Hepatocyte (in vitro differentiated cells): ENCODE measurements around the gene LRRC10. TPM values are rescaled to one million over a fixed set of nuclear protein-coding genes. Genes with fewer than 3 reads are reported as not detected.
"Not testable (repeated sequence)": the region's sequence is repeated elsewhere in the genome, so short reads cannot be mapped to it uniquely, and the experiment has no call there.

ENCODE experiments used
- DNase-seq: peaks from one replicate; pipeline ENCODE4 v3.0.0-alpha.2; 2016; ENCODE audit warnings: low spot score
- H2AFZ ChIP-seq: fragments of 200-600 bp; sonication (generic); 2 replicates; pipeline ENCODE4 v1.6.0; 2016; ENCODE audit warnings: antibody characterized with exemption, mild to moderate bottlenecking
- H3K27ac ChIP-seq: fragments of 200-600 bp; sonication (generic); 2 replicates; pipeline ENCODE4 v1.5.1; 2016; ENCODE audit warnings: mild to moderate bottlenecking
- H3K27me3 ChIP-seq: fragments of 200-600 bp; sonication (generic); 2 replicates; pipeline ENCODE4 v1.6.1; 2016
- H3K36me3 ChIP-seq: fragments of 200-600 bp; sonication (generic); replicated peaks from 2 replicates; pipeline ENCODE4 v1.5.1; 2016; ENCODE audit warnings: low read depth; ENCODE audit not compliant: insufficient read depth
- H3K4me1 ChIP-seq: fragments of 200-600 bp; sonication (generic); 2 replicates; pipeline ENCODE4 v1.5.1; 2016; ENCODE audit warnings: mild to moderate bottlenecking, moderate library complexity; ENCODE audit not compliant: insufficient read depth
- H3K4me2 ChIP-seq: fragments of 200-600 bp; sonication (generic); 2 replicates; pipeline ENCODE4 v1.6.0; 2016
- H3K4me3 ChIP-seq: fragments of 200-600 bp; sonication (generic); 2 replicates; pipeline ENCODE4 v1.5.1; 2016; ENCODE audit warnings: mild to moderate bottlenecking
- H3K79me2 ChIP-seq: fragments of 200-600 bp; sonication (generic); 2 replicates; pipeline ENCODE4 v1.6.0; 2017; ENCODE audit warnings: mild to moderate bottlenecking
- H3K9me2 ChIP-seq: fragments of 200-600 bp; sonication (generic); replicated peaks from 2 replicates; pipeline ENCODE4 v1.6.0; 2017; ENCODE audit warnings: mild to moderate bottlenecking; ENCODE audit not compliant: insufficient read depth
- H3K9me3 ChIP-seq: fragments of 200-600 bp; sonication (generic); 2 replicates; pipeline ENCODE4 v1.5.1; 2016; ENCODE audit warnings: low read depth, mild to moderate bottlenecking
- H4K20me1 ChIP-seq: fragments of 200-600 bp; sonication (generic); 2 replicates; pipeline ENCODE4 v1.6.0; 2016; ENCODE audit warnings: mild to moderate bottlenecking; ENCODE audit not compliant: insufficient read depth, poor library complexity, severe bottlenecking
- CTCF ChIP-seq: fragments of 200-600 bp; sonication (generic); IDR thresholded peaks from 2 replicates; pipeline ENCODE4 v1.5.1; 2016; ENCODE audit warnings: antibody characterized with exemption, mild to moderate bottlenecking; ENCODE audit not compliant: poor library complexity
- EZH2 ChIP-seq: fragments of 200-600 bp; sonication (generic); IDR thresholded peaks from 2 replicates; pipeline ENCODE4 v1.6.1; 2016; ENCODE audit warnings: antibody characterized with exemption, mild to moderate bottlenecking, borderline replicate concordance
- EZH2phosphoT487 ChIP-seq: fragments of 200-600 bp; sonication (generic); IDR thresholded peaks from one replicate; pipeline ENCODE4 v1.6.1; 2018; ENCODE audit warnings: antibody characterized with exemption, mild to moderate bottlenecking, low read depth, moderate library complexity; ENCODE audit not compliant: unreplicated experiment, severe bottlenecking
- WGBS: methylation state at CpG from one replicate; pipeline ENCODE4 v1.1.6; 2016; ENCODE audit warnings: low lambda C conversion rate; ENCODE audit errors: missing lambda C conversion rate; 5-methylcytosine and 5-hydroxymethylcytosine counted together
- polyA plus RNA-seq: library from polyadenylated mRNA; unstranded; fragments of >200 nt; fragmentation: Nextera tagmentation; extraction: Ambion mirVana; gene quantifications from 2 replicates; pipeline ENCODE4 v1.2.1, GENCODE V29; 2016
- total RNA-seq: library from RNA; depleted of rRNA; stranded (reverse); fragments of >200 nt; gene quantifications from 2 replicates; pipeline ENCODE4 v1.2.3, GENCODE V29; 2014

The LRRC10 gene
- total and polyA plus RNA-seq, 2 experiments from 2014 or later = not detected

- H3K4me1 ChIP-seq = no peaks in the 10 kb centered on the region
- no peak overlapping the region for H3K4me2 ChIP-seq
- no peak for DNase-seq
- H3K9me2 ChIP-seq = no peaks in the 10 kb centered on the region
- H3K4me3 ChIP-seq = no peak overlapping the region
- 86% methylated on average over 14 of the region's 14 CpGs for WGBS
- H4K20me1 ChIP-seq = no peaks in the 10 kb centered on the region
- H3K27ac ChIP-seq = no peak overlapping the region
- H3K9me3 ChIP-seq = no peaks in the 10 kb centered on the region
- TF ChIP-seq EZH2phosphoT487 (no peak), CTCF (no peak), EZH2 (no peak)
- no peaks in the 10 kb centered on the region for H3K79me2 ChIP-seq
- no peaks in the 10 kb centered on the region for H3K27me3 ChIP-seq
- H2AFZ ChIP-seq = no peak overlapping the region
- no peaks in the 10 kb centered on the region for H3K36me3 ChIP-seq
Observed at GRCh38 chr12:69616025-69616424, 5.3 kb upstream of the LRRC10 start.

GRCh38 chr12:69613351-69613750 is 2.6 kb upstream of the LRRC10 start:
- Histone ChIP-seq H3K27me3 (no peaks in the 10 kb centered on the region), H2AFZ (no peak overlapping the region), H3K4me1 (no peaks in the 10 kb centered on the region), H3K9me3 (no peaks in the 10 kb centered on the region), H3K4me2 (no peak overlapping the region), H3K9me2 (no peaks in the 10 kb centered on the region), H3K4me3 (no peak overlapping the region), H3K36me3 (no peaks in the 10 kb centered on the region), H4K20me1 (no peaks in the 10 kb centered on the region), H3K79me2 (no peaks in the 10 kb centered on the region), H3K27ac (no peak overlapping the region)
- no peak for TF ChIP-seq CTCF
- TF ChIP-seq EZH2 = no peak
- no peak for TF ChIP-seq EZH2phosphoT487
- DNase-seq = no peak

GRCh38 chr12:69610126-69610525 is 581 bp downstream of the LRRC10 start:
- DNase-seq = no peak
- Histone ChIP-seq H3K9me2 (no peaks in the 10 kb centered on the region), H3K4me2 (no peak overlapping the region), H2AFZ (no peak overlapping the region), H3K4me3 (no peak overlapping the region), H4K20me1 (no peaks in the 10 kb centered on the region), H3K36me3 (no peaks in the 10 kb centered on the region), H3K27me3 (no peaks in the 10 kb centered on the region), H3K79me2 (no peaks in the 10 kb centered on the region), H3K27ac (no peak overlapping the region), H3K4me1 (no peaks in the 10 kb centered on the region), H3K9me3 (no peaks in the 10 kb centered on the region)
- WGBS = 96% methylated on average over 15 of the region's 15 CpGs
- TF ChIP-seq EZH2phosphoT487 (no peak), CTCF (no peak), EZH2 (no peak)

GRCh38 chr12:69608114-69608513 is 2.6 kb downstream of the LRRC10 start:
- Histone ChIP-seq H4K20me1 (no peaks in the 10 kb centered on the region), H3K9me2 (no peaks in the 10 kb centered on the region), H3K9me3 (no peaks in the 10 kb centered on the region), H3K27ac (no peak overlapping the region), H2AFZ (no peak overlapping the region), H3K79me2 (no peaks in the 10 kb centered on the region), H3K36me3 (no peaks in the 10 kb centered on the region), H3K27me3 (no peaks in the 10 kb centered on the region), H3K4me3 (no peak overlapping the region), H3K4me1 (no peaks in the 10 kb centered on the region), H3K4me2 (no peak overlapping the region)
- DNase-seq = no peak
- WGBS = 79% methylated on average over 2 of the region's 2 CpGs
- TF ChIP-seq EZH2phosphoT487 (no peak), EZH2 (no peak), CTCF (no peak)

- not testable (repeated sequence) for H4K20me1 ChIP-seq, H3K79me2 ChIP-seq, DNase-seq, H3K4me1 ChIP-seq, H3K9me2 ChIP-seq, H2AFZ ChIP-seq, H3K36me3 ChIP-seq, H3K27me3 ChIP-seq, H3K27ac ChIP-seq, H3K9me3 ChIP-seq, H3K4me2 ChIP-seq, H3K4me3 ChIP-seq
- WGBS = 82% methylated on average over 3 of the region's 3 CpGs
Observed at GRCh38 chr12:69604275-69604674, 6.4 kb downstream of the LRRC10 start.

- not testable (repeated sequence) for H3K36me3 ChIP-seq, H3K27me3 ChIP-seq, H3K27ac ChIP-seq, H3K4me1 ChIP-seq, H3K4me3 ChIP-seq, H4K20me1 ChIP-seq, DNase-seq, H3K79me2 ChIP-seq, H3K4me2 ChIP-seq, H3K9me3 ChIP-seq, H3K9me2 ChIP-seq, H2AFZ ChIP-seq
- 98% methylated on average over 4 of the region's 6 CpGs for WGBS
Observed at GRCh38 chr12:69603556-69603955, 7.2 kb downstream of the LRRC10 start.
